Measurements from ENCODE around the gene BTBD6.
A peak's percentile ranks its signal among the peaks of the same experiment; 100 is the strongest.
"Not testable (repeated sequence)": the region's sequence is repeated elsewhere in the genome, so short reads cannot be mapped to it uniquely, and the experiment has no call there.

Gene BTBD6

DNA sequence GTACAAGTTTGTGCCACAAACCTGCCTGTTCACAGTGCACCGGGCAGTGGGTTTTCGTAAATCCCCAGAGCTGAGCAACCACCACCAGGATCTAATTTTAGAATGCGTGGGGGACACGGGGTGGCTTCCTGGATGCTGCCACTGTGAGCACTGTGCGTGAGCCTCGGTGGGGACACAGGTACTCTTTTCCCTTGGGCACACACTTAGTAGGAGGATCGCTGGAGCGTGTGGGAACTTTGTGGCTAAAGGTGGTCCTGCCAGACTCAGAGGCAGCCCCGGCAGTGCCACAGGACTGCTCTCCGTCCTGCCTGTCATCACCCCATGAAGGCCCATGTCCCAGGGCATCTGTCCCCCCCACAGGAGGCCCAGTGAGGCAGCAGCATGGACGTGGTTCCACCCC is 21.1 kb downstream of the BTBD6 start:
- DNase-seq (ENCODE audit: low spot score): no peak

GRCh38 chr14:105271224-105271890 is 23.0 kb downstream of the BTBD6 start:
- no peak for DNase-seq (ENCODE audit: low spot score)

GRCh38 chr14:105272623-105273022 is 24.3 kb downstream of the BTBD6 start:
- no peak for DNase-seq (ENCODE audit: low spot score)

DNA sequence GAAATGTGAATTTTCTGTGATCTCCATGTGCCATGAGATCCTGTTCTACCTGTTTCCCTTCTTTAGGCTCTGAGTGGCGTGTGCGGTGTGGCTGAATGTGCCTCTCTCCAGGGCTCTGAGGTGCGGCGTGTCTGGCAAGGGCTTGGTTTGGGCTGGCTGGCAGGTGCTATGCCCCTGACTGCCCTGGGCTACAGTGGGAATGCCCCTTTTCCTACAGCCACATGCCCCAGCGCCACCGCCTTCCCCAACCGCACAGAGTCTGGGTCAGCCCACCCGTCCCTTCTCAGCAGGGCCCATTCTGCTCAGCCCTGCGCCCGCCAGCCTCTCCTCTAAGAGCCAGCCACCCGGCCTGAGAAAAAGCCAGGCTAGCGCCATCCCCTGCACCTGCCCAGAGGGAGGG is 24.7 kb downstream of the BTBD6 start:
- DNase-seq (ENCODE audit: low spot score): no peak

GRCh38 chr14:105274637-105275036 is 26.3 kb downstream of the BTBD6 start:
- no peak for DNase-seq (ENCODE audit: low spot score)

DNA sequence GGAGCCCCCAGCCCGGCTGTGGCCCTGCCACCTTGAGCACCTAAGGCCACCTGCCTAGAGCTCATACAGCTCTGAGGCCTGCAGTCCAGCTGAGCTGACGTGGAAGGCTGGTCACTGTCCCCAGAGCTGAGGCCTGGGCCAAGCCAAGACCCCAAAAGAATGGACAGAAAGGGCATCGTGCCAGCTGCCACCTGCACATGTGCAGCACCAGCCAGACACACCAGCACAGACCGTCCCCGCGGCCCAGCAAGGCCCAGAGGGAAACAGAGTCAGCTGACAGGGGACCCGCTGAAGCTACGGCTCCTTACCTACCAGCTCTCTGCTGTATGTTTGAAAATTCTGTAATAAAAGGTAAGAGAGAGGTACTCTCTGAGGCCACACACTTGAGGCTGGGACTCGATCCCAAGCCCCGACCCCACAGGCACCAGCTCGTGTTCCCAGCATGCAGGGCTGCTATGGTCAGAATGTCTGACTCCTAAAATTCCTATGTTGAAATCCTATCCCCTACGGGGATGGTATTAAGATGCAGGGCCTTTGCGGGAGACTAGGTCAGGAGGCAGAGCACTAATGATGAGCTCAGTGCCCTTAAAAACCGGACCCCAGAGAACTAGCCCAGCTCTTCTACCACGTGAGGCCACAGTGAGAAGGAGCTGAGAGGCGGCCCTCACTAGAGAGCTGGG is 27.1 kb downstream of the BTBD6 start:
- no peak for DNase-seq (ENCODE audit: low spot score)

- DNase-seq (ENCODE audit: low spot score): not testable (repeated sequence)
Observed at GRCh38 chr14:105277448-105277847, 29.1 kb downstream of the BTBD6 start.

- no peak for DNase-seq (ENCODE audit: low spot score)
Observed at GRCh38 chr14:105279642-105280361, 31.5 kb downstream of the BTBD6 start.

GRCh38 chr14:105280525-105280924 is 32.2 kb downstream of the BTBD6 start:
- DNase-seq (ENCODE audit: low spot score): no peak

- peak; percentile 27 for DNase-seq (ENCODE audit: low spot score)
Observed at GRCh38 chr14:105281371-105282097, 33.2 kb downstream of the BTBD6 start.

GRCh38 chr14:105282098-105282725 is 33.9 kb downstream of the BTBD6 start:
- no peak for DNase-seq (ENCODE audit: low spot score)

- no peak for DNase-seq (ENCODE audit: low spot score)
Observed at GRCh38 chr14:105283028-105283427, 34.7 kb downstream of the BTBD6 start.

DNA sequence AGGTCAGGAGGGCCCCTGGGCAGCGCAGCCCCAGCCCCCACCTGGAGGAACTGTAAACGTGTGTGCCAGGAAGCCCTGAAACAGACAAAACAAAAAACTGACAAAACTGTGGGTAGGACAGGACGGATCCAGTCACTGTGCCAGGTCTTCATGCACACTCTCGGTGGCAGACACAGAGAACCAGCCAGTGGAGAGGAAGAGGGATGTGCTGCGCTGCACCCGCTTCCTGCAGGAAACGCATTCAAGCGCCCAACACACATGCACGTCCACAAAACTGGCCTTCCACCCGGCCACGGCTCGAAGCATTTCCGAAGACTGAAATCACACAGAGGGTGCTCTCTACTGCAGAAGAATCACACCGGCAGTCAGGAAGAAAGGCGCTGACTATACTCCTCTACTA is 35.6 kb downstream of the BTBD6 start:
- no peak for DNase-seq (ENCODE audit: low spot score)

DNA sequence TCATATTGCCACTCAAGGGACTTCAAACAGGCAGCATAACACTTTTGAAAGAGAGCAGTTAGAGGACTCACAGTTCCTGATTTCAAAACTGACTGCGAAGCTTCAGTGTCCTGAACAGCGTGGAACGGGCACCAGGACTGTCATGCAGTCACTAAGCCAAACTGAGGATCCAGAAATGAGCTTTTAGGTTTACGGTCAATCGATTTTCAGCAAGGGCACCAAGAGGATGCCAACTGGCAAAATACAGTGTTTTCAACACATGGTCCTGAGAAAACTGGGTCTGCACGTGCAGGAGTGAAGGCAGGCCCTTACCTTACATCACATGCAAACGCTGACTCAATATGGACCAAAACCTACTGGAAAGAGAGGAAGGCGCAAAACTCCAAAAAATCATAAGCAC is 36.8 kb downstream of the BTBD6 start:
- no peak for DNase-seq (ENCODE audit: low spot score)

DNA sequence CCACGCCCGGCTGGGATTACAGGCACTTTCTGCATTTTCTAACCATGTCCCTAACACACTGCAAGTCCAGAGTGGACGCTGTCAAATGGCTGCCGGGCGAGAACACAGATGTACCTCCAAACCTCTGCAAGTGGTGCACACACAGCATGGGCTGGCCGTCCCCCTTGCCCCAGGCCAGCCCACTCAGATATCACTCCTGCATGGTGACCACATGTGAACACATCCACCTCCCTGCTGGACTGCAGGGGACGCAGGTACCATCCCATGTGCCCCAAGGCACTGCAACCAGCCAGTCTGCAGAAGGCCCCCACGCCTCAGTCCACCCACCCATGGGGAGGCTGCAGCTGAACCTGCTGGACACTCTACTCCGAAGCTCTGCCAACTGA is 38.4 kb downstream of the BTBD6 start:
- DNase-seq (ENCODE audit: low spot score): no peak

DNA sequence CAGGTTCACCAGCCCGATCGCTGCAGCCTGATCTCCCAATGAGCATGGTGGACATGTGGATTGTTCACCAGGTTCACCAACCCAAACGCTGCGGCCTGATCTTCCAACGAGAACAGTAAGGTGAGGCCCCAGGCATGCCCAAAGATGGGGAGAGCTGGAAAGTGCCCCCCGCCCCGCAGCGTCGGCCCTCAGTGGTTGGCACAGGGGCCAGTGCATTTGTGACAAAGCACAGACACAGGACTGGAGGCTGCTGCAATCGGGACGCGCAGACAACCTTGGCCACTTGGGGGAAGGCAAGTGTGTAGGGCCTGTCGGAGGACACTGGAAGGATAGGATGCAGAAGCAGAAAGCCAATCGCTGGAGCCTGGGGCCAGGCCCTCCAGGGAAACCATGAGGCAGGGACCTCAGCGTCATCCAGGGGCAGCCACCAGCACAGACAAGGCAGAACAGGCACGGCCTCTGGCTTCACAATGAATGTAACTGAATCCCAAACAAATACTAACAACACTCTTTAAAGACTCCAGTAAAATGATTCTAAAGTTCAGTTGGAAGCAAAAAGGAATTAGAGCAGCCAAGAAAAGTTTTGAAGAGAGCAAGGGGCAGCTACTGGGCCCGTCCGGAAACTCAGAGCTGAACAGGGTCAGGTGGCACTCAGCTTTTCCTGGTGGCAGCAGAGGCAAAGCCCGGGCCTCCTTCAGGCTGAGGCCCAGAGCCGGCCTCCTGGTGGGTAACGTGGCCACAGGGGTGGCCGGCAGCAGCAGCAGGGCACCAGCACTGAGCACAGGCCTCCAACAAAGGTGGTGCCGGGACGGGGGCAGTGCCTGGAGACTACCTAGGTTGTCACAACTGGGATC is 39.1 kb downstream of the BTBD6 start:
- DNase-seq (ENCODE audit: low spot score): no peak

GRCh38 chr14:105288936-105289335 is 40.6 kb downstream of the BTBD6 start:
- DNase-seq (ENCODE audit: low spot score): not testable (repeated sequence)

GRCh38 chr14:105290621-105291346 is 42.5 kb downstream of the BTBD6 start:
- no peak for DNase-seq (ENCODE audit: low spot score)

DNA sequence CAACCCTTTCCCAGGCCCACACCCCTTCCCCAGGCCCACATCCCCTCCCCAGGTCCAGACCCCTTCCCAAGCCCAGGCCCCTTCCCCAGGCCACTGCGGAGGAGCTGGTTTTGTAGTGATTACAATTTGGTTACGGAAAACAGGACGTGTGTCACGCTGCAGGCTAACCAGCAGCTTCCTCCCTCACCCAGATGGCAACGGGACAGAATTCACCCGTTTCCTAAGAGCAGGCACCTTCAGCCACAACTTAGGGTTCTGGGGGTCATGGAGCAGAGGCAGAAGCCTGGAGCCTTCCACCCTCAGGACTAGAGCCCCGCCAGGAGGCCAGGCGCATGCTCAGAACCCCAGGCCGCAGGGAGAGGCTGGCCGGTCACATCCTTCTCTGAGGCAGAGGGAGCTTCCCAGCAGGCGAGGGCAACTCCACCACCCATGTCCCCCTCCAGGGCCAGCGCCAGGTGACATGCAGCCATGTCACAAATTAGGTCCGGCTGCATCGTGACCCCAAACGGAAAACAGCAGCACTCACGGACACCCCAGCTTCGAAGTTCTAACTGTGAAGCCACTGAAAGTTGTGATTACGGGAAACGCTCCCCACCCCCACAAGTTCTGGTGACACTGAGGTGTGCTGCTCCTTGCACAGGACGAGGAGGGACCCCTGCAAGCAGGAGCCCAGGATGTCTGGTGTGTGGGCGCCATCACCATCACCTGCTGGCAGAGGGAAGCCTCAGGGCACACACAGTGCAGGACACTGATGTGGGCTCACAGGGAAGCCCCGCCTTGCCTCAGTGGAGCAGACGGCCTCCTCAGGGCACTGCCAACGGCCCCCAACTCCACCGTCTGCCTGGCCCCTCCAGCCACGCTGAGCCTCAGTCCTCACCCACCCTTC is 44.7 kb downstream of the BTBD6 start:
- no peak for DNase-seq (ENCODE audit: low spot score)
